LNCaP clone FGC (cell line): ENCODE measurements around the gene MCUR1.

Source experiments
- DNase-seq: peaks from one replicate; pipeline ENCODE4 v3.0.0-alpha.2; 2011; ENCODE audit warnings: low read depth
- H3K4me3 ChIP-seq: 2 replicates; pipeline ENCODE4 v1.5.1; 2011; ENCODE audit warnings: mild to moderate bottlenecking, low read depth, low read length, control low read depth
- CTCF ChIP-seq: IDR thresholded peaks from 2 replicates; pipeline ENCODE4 v1.5.1; 2012; ENCODE audit warnings: mild to moderate bottlenecking; ENCODE audit not compliant: control insufficient read depth, insufficient read depth; ENCODE audit errors: extremely low read depth

The MCUR1 gene

GRCh38 chr6:13825871-13826270, 11.5 kb upstream of the MCUR1 start:
- no peak overlapping the region for H3K4me3 ChIP-seq
- no peak for TF ChIP-seq CTCF
- DNase-seq: no peak

GRCh38 chr6:13818341-13818740, 4.0 kb upstream of the MCUR1 start:
- no peak for DNase-seq
- TF ChIP-seq CTCF: no peak
- no peak overlapping the region for H3K4me3 ChIP-seq

- no peak for TF ChIP-seq CTCF
- H3K4me3 ChIP-seq: peak overlapping the region; percentile 73
- no peak for DNase-seq
Observed at GRCh38 chr6:13814938-13815575, 700 bp upstream of the MCUR1 start.

GRCh38 chr6:13813621-13814175, 659 bp downstream of the MCUR1 start:
- no peak for TF ChIP-seq CTCF
- peak overlapping the region; percentile 73 for H3K4me3 ChIP-seq
- DNase-seq: no peak

- H3K4me3 ChIP-seq: peak overlapping the region; percentile 73
- no peak for DNase-seq
- TF ChIP-seq CTCF: no peak
Observed at GRCh38 chr6:13813026-13813425, 1.3 kb downstream of the MCUR1 start.

GRCh38 chr6:13812359-13812642, 2.1 kb downstream of the MCUR1 start:
- DNase-seq: no peak
- no peak overlapping the region for H3K4me3 ChIP-seq
- TF ChIP-seq CTCF: no peak

- no peak for DNase-seq
- no peak for TF ChIP-seq CTCF
- no peak overlapping the region for H3K4me3 ChIP-seq
Observed at GRCh38 chr6:13811627-13812358, 2.6 kb downstream of the MCUR1 start.
